ENCODE measurements around the gene NHSL2.

The NHSL2 gene

GRCh38 chrX:71978164-71978563 is 67.5 kb downstream of the NHSL2 start:
- no peak overlapping the region for H3K4me3 ChIP-seq (ENCODE audit: low read depth, low read length)
- H3K4me1 ChIP-seq (ENCODE audit: control insufficient read depth, insufficient read depth, low read length) = peaks cover 29% of the 10 kb centered on the region; the same call in 1 of the 2 replicates
- no peak overlapping the region for H3K9ac ChIP-seq (ENCODE audit: low read length)
- no peaks in the 10 kb centered on the region for H3K36me3 ChIP-seq (ENCODE audit: control insufficient read depth, insufficient read depth, low read length)
- H3K27me3 ChIP-seq (ENCODE audit: control insufficient read depth, insufficient read depth, low read length) = no peaks in the 10 kb centered on the region
- H3K9me3 ChIP-seq (ENCODE audit: control insufficient read depth, insufficient read depth, low read depth, low read length) = peaks cover 12% of the 10 kb centered on the region
- H3K27ac ChIP-seq (ENCODE audit: low read depth, low read length) = no peak overlapping the region

- H3K4me1 ChIP-seq (ENCODE audit: control insufficient read depth, insufficient read depth, low read length) = peaks cover 48% of the 10 kb centered on the region
- H3K27ac ChIP-seq (ENCODE audit: low read depth, low read length) = no peak overlapping the region
- peaks cover 28% of the 10 kb centered on the region for H3K9me3 ChIP-seq (ENCODE audit: control insufficient read depth, insufficient read depth, low read depth, low read length)
- H3K4me3 ChIP-seq (ENCODE audit: low read depth, low read length) = no peak overlapping the region
- H3K9ac ChIP-seq (ENCODE audit: low read length) = no peak overlapping the region
- H3K36me3 ChIP-seq (ENCODE audit: control insufficient read depth, insufficient read depth, low read length) = no peaks in the 10 kb centered on the region
- H3K27me3 ChIP-seq (ENCODE audit: control insufficient read depth, insufficient read depth, low read length) = no peaks in the 10 kb centered on the region
These were observed 79.3 kb downstream of the NHSL2 start for GRCh38 chrX:71989768-71990426.

GRCh38 chrX:71990518-71990917 is 79.9 kb downstream of the NHSL2 start:
- Histone ChIP-seq H3K4me3 (ENCODE audit: low read depth, low read length) (peak overlapping the region; percentile 16; the same call in 1 of the 2 replicates), H3K36me3 (ENCODE audit: control insufficient read depth, insufficient read depth, low read length) (no peaks in the 10 kb centered on the region), H3K4me1 (ENCODE audit: control insufficient read depth, insufficient read depth, low read length) (peaks cover 53% of the 10 kb centered on the region), H3K27me3 (ENCODE audit: control insufficient read depth, insufficient read depth, low read length) (no peaks in the 10 kb centered on the region), H3K9ac (ENCODE audit: low read length) (no peak overlapping the region), H3K9me3 (ENCODE audit: control insufficient read depth, insufficient read depth, low read depth, low read length) (peaks cover 22% of the 10 kb centered on the region), H3K27ac (ENCODE audit: low read depth, low read length) (no peak overlapping the region)

GRCh38 chrX:71991164-71991563 is 80.5 kb downstream of the NHSL2 start:
- H3K36me3 ChIP-seq (ENCODE audit: control insufficient read depth, insufficient read depth, low read length) = no peaks in the 10 kb centered on the region
- H3K4me3 ChIP-seq (ENCODE audit: low read depth, low read length) = peak overlapping the region; percentile 16; the same call in 1 of the 2 replicates
- peaks cover 17% of the 10 kb centered on the region for H3K9me3 ChIP-seq (ENCODE audit: control insufficient read depth, insufficient read depth, low read depth, low read length)
- no peaks in the 10 kb centered on the region for H3K27me3 ChIP-seq (ENCODE audit: control insufficient read depth, insufficient read depth, low read length)
- no peak overlapping the region for H3K9ac ChIP-seq (ENCODE audit: low read length)
- H3K27ac ChIP-seq (ENCODE audit: low read depth, low read length) = no peak overlapping the region
- peaks cover 59% of the 10 kb centered on the region for H3K4me1 ChIP-seq (ENCODE audit: control insufficient read depth, insufficient read depth, low read length)

- Histone ChIP-seq H3K9ac (ENCODE audit: low read length) (peak overlapping the region; percentile 32), H3K27me3 (ENCODE audit: control insufficient read depth, insufficient read depth, low read length) (no peaks in the 10 kb centered on the region), H3K9me3 (ENCODE audit: control insufficient read depth, insufficient read depth, low read depth, low read length) (peaks cover 10% of the 10 kb centered on the region; the same call in 1 of the 2 replicates), H3K4me3 (ENCODE audit: low read depth, low read length) (no peak overlapping the region), H3K4me1 (ENCODE audit: control insufficient read depth, insufficient read depth, low read length) (peaks cover 73% of the 10 kb centered on the region), H3K36me3 (ENCODE audit: control insufficient read depth, insufficient read depth, low read length) (no peaks in the 10 kb centered on the region), H3K27ac (ENCODE audit: low read depth, low read length) (no peak overlapping the region)
These were observed 82.1 kb downstream of the NHSL2 start for GRCh38 chrX:71992711-71993110.

- H3K4me1 ChIP-seq (ENCODE audit: control insufficient read depth, insufficient read depth, low read length) = peaks cover 73% of the 10 kb centered on the region
- H3K27me3 ChIP-seq (ENCODE audit: control insufficient read depth, insufficient read depth, low read length) = no peaks in the 10 kb centered on the region
- peaks cover 5% of the 10 kb centered on the region; the same call in 1 of the 2 replicates for H3K9me3 ChIP-seq (ENCODE audit: control insufficient read depth, insufficient read depth, low read depth, low read length)
- H3K27ac ChIP-seq (ENCODE audit: low read depth, low read length) = no peak overlapping the region
- H3K9ac ChIP-seq (ENCODE audit: low read length) = no peak overlapping the region
- H3K4me3 ChIP-seq (ENCODE audit: low read depth, low read length) = no peak overlapping the region
- H3K36me3 ChIP-seq (ENCODE audit: control insufficient read depth, insufficient read depth, low read length) = no peaks in the 10 kb centered on the region
These were observed 82.7 kb downstream of the NHSL2 start for GRCh38 chrX:71993371-71993770.

GRCh38 chrX:71994601-71995000 is 84.0 kb downstream of the NHSL2 start:
- no peak overlapping the region for H3K4me3 ChIP-seq (ENCODE audit: low read depth, low read length)
- peaks cover 78% of the 10 kb centered on the region for H3K4me1 ChIP-seq (ENCODE audit: control insufficient read depth, insufficient read depth, low read length)
- H3K27ac ChIP-seq (ENCODE audit: low read depth, low read length) = no peak overlapping the region
- H3K27me3 ChIP-seq (ENCODE audit: control insufficient read depth, insufficient read depth, low read length) = no peaks in the 10 kb centered on the region
- H3K9ac ChIP-seq (ENCODE audit: low read length) = no peak overlapping the region
- no peaks in the 10 kb centered on the region for H3K36me3 ChIP-seq (ENCODE audit: control insufficient read depth, insufficient read depth, low read length)
- peaks cover 5% of the 10 kb centered on the region; the same call in 1 of the 2 replicates for H3K9me3 ChIP-seq (ENCODE audit: control insufficient read depth, insufficient read depth, low read depth, low read length)

GRCh38 chrX:71995122-71995521 is 84.5 kb downstream of the NHSL2 start:
- Histone ChIP-seq H3K4me3 (ENCODE audit: low read depth, low read length) (no peak overlapping the region), H3K27me3 (ENCODE audit: control insufficient read depth, insufficient read depth, low read length) (no peaks in the 10 kb centered on the region), H3K36me3 (ENCODE audit: control insufficient read depth, insufficient read depth, low read length) (no peaks in the 10 kb centered on the region), H3K9ac (ENCODE audit: low read length) (no peak overlapping the region), H3K9me3 (ENCODE audit: control insufficient read depth, insufficient read depth, low read depth, low read length) (peaks cover 5% of the 10 kb centered on the region; the same call in 1 of the 2 replicates), H3K4me1 (ENCODE audit: control insufficient read depth, insufficient read depth, low read length) (peaks cover 76% of the 10 kb centered on the region), H3K27ac (ENCODE audit: low read depth, low read length) (no peak overlapping the region)

- Histone ChIP-seq H3K9me3 (ENCODE audit: control insufficient read depth, insufficient read depth, low read depth, low read length) (peaks cover 5% of the 10 kb centered on the region; the same call in 1 of the 2 replicates), H3K27ac (ENCODE audit: low read depth, low read length) (peak overlapping the region; percentile 27; the same call in 1 of the 2 replicates), H3K9ac (ENCODE audit: low read length) (no peak overlapping the region), H3K4me1 (ENCODE audit: control insufficient read depth, insufficient read depth, low read length) (peaks cover 76% of the 10 kb centered on the region), H3K36me3 (ENCODE audit: control insufficient read depth, insufficient read depth, low read length) (no peaks in the 10 kb centered on the region), H3K27me3 (ENCODE audit: control insufficient read depth, insufficient read depth, low read length) (no peaks in the 10 kb centered on the region), H3K4me3 (ENCODE audit: low read depth, low read length) (no peak overlapping the region)
These were observed 85.5 kb downstream of the NHSL2 start for GRCh38 chrX:71996136-71996535.

GRCh38 chrX:71996826-71997225 is 86.2 kb downstream of the NHSL2 start:
- Histone ChIP-seq H3K9ac (ENCODE audit: low read length) (peak overlapping the region; percentile 68), H3K4me1 (ENCODE audit: control insufficient read depth, insufficient read depth, low read length) (peaks cover 76% of the 10 kb centered on the region), H3K27ac (ENCODE audit: low read depth, low read length) (peak overlapping the region; percentile 27; the same call in 1 of the 2 replicates), H3K27me3 (ENCODE audit: control insufficient read depth, insufficient read depth, low read length) (no peaks in the 10 kb centered on the region), H3K4me3 (ENCODE audit: low read depth, low read length) (no peak overlapping the region), H3K9me3 (ENCODE audit: control insufficient read depth, insufficient read depth, low read depth, low read length) (peaks cover 5% of the 10 kb centered on the region; the same call in 1 of the 2 replicates), H3K36me3 (ENCODE audit: control insufficient read depth, insufficient read depth, low read length) (no peaks in the 10 kb centered on the region)

GRCh38 chrX:71997320-71997719 is 86.7 kb downstream of the NHSL2 start:
- Histone ChIP-seq H3K36me3 (ENCODE audit: control insufficient read depth, insufficient read depth, low read length) (no peaks in the 10 kb centered on the region), H3K27me3 (ENCODE audit: control insufficient read depth, insufficient read depth, low read length) (no peaks in the 10 kb centered on the region), H3K4me3 (ENCODE audit: low read depth, low read length) (no peak overlapping the region), H3K4me1 (ENCODE audit: control insufficient read depth, insufficient read depth, low read length) (peaks cover 76% of the 10 kb centered on the region), H3K9me3 (ENCODE audit: control insufficient read depth, insufficient read depth, low read depth, low read length) (peaks cover 5% of the 10 kb centered on the region; the same call in 1 of the 2 replicates), H3K27ac (ENCODE audit: low read depth, low read length) (peak overlapping the region; percentile 11; the same call in 1 of the 2 replicates), H3K9ac (ENCODE audit: low read length) (peak overlapping the region; percentile 68)

Data from HUES6 (cell line).